Measurements from ENCODE around the gene DPP10.

DPP10 gene

GRCh38 chr2:115163572-115163971, 721.1 kb downstream of the DPP10 start:
- FAIRE-seq, result no peak

- FAIRE-seq, result peak; percentile 97
These were observed 723.2 kb downstream of the DPP10 start for GRCh38 chr2:115165529-115166109.

- no peak for FAIRE-seq
These were observed 726.0 kb downstream of the DPP10 start for GRCh38 chr2:115168457-115168856.

- no peak for FAIRE-seq
These were observed 727.4 kb downstream of the DPP10 start for GRCh38 chr2:115169814-115170213.

GRCh38 chr2:115171751-115172150, 729.3 kb downstream of the DPP10 start:
- no peak for FAIRE-seq

GRCh38 chr2:115174651-115175050, 732.2 kb downstream of the DPP10 start:
- FAIRE-seq, result no peak

- no peak for FAIRE-seq
These were observed 740.7 kb downstream of the DPP10 start for GRCh38 chr2:115183144-115183543.

- FAIRE-seq, result no peak
These were observed 748.0 kb downstream of the DPP10 start for GRCh38 chr2:115190459-115190858.

- no peak for FAIRE-seq
These were observed 752.2 kb downstream of the DPP10 start for GRCh38 chr2:115194623-115195022.

- no peak for FAIRE-seq
These were observed 754.1 kb downstream of the DPP10 start for GRCh38 chr2:115196587-115196986.

GRCh38 chr2:115199966-115200365, 757.5 kb downstream of the DPP10 start:
- FAIRE-seq, result no peak

- FAIRE-seq, result no peak
These were observed 758.9 kb downstream of the DPP10 start for GRCh38 chr2:115201386-115201785.

GRCh38 chr2:115208493-115209164, 766.2 kb downstream of the DPP10 start:
- no peak for FAIRE-seq

GRCh38 chr2:115214050-115214449, 771.6 kb downstream of the DPP10 start:
- FAIRE-seq, result no peak

- no peak for FAIRE-seq
These were observed 776.9 kb downstream of the DPP10 start for GRCh38 chr2:115219296-115219695.

- FAIRE-seq, result no peak
These were observed 791.7 kb downstream of the DPP10 start for GRCh38 chr2:115234186-115234585.

- no peak for FAIRE-seq
These were observed 792.3 kb downstream of the DPP10 start for GRCh38 chr2:115234737-115235136.

- FAIRE-seq, result no peak
These were observed 805.6 kb downstream of the DPP10 start for GRCh38 chr2:115248066-115248465.

- no peak for FAIRE-seq
These were observed 834.9 kb downstream of the DPP10 start for GRCh38 chr2:115277366-115277765.

- FAIRE-seq, result no peak
These were observed 843.0 kb downstream of the DPP10 start for GRCh38 chr2:115285416-115285815.

- no peak for FAIRE-seq
These were observed 848.0 kb downstream of the DPP10 start for GRCh38 chr2:115290478-115290877.

- FAIRE-seq, result no peak
These were observed 850.3 kb downstream of the DPP10 start for GRCh38 chr2:115292742-115293141.

GRCh38 chr2:115294999-115295398, 852.6 kb downstream of the DPP10 start:
- no peak for FAIRE-seq

GRCh38 chr2:115297056-115297455, 854.6 kb downstream of the DPP10 start:
- no peak for FAIRE-seq

GRCh38 chr2:115299199-115299598, 856.8 kb downstream of the DPP10 start:
- no peak for FAIRE-seq

Measured in islet of Langerhans (tissue), 1 donor.